Parathyroid adenoma (tissue), 2 donors: ENCODE results near the gene NDFIP2.

Source experiments
- H2AFZ ChIP-seq: fragments of 300-600 bp; sonication (generic); one replicate; pipeline ENCODE4 v1.7.0; 2017; ENCODE audit warnings: antibody characterized with exemption, mild to moderate bottlenecking
- H3K27ac ChIP-seq: fragments of 300-600 bp; sonication (generic); one replicate; pipeline ENCODE4 v1.7.0; 2017
- H3K27me3 ChIP-seq: fragments of 300-600 bp; sonication (generic); one replicate; pipeline ENCODE4 v1.7.0; 2017; ENCODE audit warnings: low read length; ENCODE audit not compliant: control insufficient read depth, insufficient read depth
- H3K36me3 ChIP-seq: fragments of 300-600 bp; sonication (generic); one replicate; pipeline ENCODE4 v1.7.0; 2017; ENCODE audit warnings: low read length; ENCODE audit not compliant: control insufficient read depth, insufficient read depth
- H3K4me1 ChIP-seq: fragments of 300-600 bp; sonication (generic); one replicate; pipeline ENCODE4 v1.7.0; 2017; ENCODE audit warnings: control low read depth
- H3K4me2 ChIP-seq: fragments of 300-600 bp; sonication (generic); one replicate; pipeline ENCODE4 v1.7.0; 2017; ENCODE audit warnings: low read length
- H3K4me3 ChIP-seq: fragments of 300-600 bp; sonication (generic); one replicate; pipeline ENCODE4 v1.7.0; 2017; ENCODE audit warnings: low read depth, low read length
- H3K79me2 ChIP-seq: fragments of 300-600 bp; sonication (generic); one replicate; pipeline ENCODE4 v1.7.0; 2017; ENCODE audit warnings: control low read depth
- H3K9ac ChIP-seq: fragments of 300-600 bp; sonication (generic); one replicate; pipeline ENCODE4 v1.7.0; 2017; ENCODE audit warnings: mild to moderate bottlenecking
- H3K9me3 ChIP-seq: fragments of 300-600 bp; sonication (generic); one replicate; pipeline ENCODE4 v1.7.0; 2017; ENCODE audit warnings: low read length; ENCODE audit not compliant: control insufficient read depth
- TF ChIP-seq, protein P1 (sequence below): fragments of 300-600 bp; sonication (generic); IDR thresholded peaks from one replicate; pipeline ENCODE4 v1.7.0; 2017; ENCODE audit warnings: antibody characterized with exemption, mild to moderate bottlenecking
- donor health status: primary hyperparathyroidism.

The NDFIP2 gene

DNA sequence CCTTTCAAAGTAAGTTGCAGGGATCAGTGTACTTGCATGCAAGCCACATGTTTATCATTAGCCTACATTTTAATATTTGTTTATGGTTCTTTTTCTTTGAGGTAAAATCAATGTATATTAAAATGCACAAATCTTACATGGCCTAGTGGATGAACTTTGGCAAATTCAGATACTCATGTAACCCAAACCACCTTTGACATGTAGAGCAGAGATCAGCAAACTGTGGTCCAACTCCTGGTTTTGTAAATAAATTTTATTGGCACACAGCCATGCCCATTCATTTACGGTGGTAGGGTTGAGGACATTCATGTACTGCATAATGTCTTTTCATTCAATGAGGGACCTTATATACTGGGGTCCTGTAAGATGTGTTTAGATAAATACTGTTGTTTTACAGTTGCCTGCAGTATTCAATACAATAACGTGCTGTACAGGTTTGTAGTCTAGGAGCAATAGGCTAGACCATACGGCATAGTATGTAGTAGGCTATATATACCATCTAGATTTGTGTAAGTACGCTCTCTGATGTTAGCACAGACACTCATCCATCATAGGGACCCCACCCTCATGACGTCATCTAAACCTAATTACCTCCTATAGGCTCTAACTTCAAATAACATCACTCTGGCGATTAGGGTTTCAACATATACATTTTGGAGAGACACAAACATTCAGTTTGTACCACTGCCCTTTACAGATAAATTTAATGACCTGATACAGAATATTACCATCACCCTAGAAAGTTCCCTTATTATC lies 5.7 kb downstream of the NDFIP2 start:
- no peak overlapping the region for H3K9ac ChIP-seq
- H3K4me2 ChIP-seq = no peak overlapping the region
- TF ChIP-seq, protein P1, sequence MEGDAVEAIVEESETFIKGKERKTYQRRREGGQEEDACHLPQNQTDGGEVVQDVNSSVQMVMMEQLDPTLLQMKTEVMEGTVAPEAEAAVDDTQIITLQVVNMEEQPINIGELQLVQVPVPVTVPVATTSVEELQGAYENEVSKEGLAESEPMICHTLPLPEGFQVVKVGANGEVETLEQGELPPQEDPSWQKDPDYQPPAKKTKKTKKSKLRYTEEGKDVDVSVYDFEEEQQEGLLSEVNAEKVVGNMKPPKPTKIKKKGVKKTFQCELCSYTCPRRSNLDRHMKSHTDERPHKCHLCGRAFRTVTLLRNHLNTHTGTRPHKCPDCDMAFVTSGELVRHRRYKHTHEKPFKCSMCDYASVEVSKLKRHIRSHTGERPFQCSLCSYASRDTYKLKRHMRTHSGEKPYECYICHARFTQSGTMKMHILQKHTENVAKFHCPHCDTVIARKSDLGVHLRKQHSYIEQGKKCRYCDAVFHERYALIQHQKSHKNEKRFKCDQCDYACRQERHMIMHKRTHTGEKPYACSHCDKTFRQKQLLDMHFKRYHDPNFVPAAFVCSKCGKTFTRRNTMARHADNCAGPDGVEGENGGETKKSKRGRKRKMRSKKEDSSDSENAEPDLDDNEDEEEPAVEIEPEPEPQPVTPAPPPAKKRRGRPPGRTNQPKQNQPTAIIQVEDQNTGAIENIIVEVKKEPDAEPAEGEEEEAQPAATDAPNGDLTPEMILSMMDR = no peak
- no peaks in the 10 kb centered on the region for H3K36me3 ChIP-seq
- peaks cover 3% of the 10 kb centered on the region for H3K4me1 ChIP-seq
- H3K79me2 ChIP-seq = peaks cover 4% of the 10 kb centered on the region
- H2AFZ ChIP-seq = no peak overlapping the region
- no peak overlapping the region for H3K4me3 ChIP-seq
- no peaks in the 10 kb centered on the region for H3K9me3 ChIP-seq
- H3K27me3 ChIP-seq = no peaks in the 10 kb centered on the region
- H3K27ac ChIP-seq = no peak overlapping the region

DNA sequence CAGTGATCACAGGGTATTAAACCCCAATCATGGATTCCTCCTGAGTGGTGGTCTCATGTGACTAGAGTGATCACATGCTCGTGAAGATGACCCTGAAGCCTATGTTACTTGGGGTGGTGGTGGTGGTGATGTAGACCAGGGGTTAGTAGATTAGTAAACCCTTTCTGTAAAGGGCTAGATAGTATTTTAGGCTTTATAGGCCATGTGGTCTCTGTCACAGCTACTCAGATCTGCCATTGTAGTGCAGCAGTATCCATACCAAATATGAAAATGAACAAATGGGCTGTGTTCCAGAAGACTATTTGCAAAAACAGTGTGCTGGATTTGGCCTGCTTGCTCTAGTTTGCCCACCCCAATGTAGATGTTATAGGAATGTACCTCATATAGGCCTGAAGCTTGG lies 9.4 kb downstream of the NDFIP2 start:
- H3K36me3 ChIP-seq = no peaks in the 10 kb centered on the region
- H3K9me3 ChIP-seq = no peaks in the 10 kb centered on the region
- no peaks in the 10 kb centered on the region for H3K79me2 ChIP-seq
- H3K4me2 ChIP-seq = no peak overlapping the region
- no peaks in the 10 kb centered on the region for H3K27me3 ChIP-seq
- no peak overlapping the region for H3K27ac ChIP-seq
- TF ChIP-seq, protein P1 = no peak
- peaks cover 3% of the 10 kb centered on the region for H3K4me1 ChIP-seq
- no peak overlapping the region for H3K4me3 ChIP-seq
- no peak overlapping the region for H3K9ac ChIP-seq
- no peak overlapping the region for H2AFZ ChIP-seq

DNA sequence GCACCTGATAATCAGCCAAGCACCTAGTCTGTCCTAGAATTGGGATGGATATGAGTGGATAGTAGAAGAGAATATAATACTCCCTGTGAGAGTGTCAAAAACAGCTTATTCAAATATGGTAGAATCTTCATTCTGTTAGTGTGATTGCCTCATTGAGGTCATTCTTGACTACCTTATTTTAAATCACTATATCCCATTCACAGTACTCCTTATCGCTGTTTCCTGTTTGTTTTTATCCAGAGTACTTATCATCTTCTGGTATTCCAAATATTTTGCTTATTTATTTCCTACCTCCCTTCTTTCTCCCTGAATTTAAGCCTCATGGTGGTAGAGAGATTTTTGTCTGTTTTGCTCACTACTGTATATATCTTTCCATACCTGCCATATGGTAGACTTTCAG lies 9.9 kb downstream of the NDFIP2 start:
- H3K27ac ChIP-seq = no peak overlapping the region

DNA sequence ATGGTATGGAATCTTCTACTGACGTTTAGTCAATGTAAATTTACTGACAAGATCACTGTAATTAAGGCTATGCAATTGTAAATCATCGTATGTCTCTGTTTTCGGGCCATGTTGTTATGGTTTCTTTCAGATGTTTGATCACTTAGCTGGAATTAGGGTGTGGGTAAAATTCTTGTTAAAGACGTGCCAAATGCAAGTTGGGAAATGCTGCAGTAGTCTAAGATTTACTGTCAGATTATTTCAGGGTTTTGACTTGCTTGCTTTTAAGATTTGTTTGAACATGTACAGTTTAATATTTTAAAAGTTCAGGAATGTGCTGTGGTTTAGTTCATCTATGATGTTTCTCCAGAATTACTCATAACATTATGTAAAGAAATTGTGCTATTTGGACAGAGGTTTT lies 10.8 kb downstream of the NDFIP2 start:
- Histone ChIP-seq H3K9me3 (no peaks in the 10 kb centered on the region), H3K4me2 (no peak overlapping the region), H2AFZ (no peak overlapping the region), H3K36me3 (no peaks in the 10 kb centered on the region), H3K4me3 (no peak overlapping the region), H3K27ac (no peak overlapping the region), H3K27me3 (no peaks in the 10 kb centered on the region), H3K4me1 (peaks cover 3% of the 10 kb centered on the region), H3K9ac (no peak overlapping the region), H3K79me2 (no peaks in the 10 kb centered on the region)
- TF ChIP-seq, protein P1 = no peak

More for the DNA sequence above, 9.9 kb downstream of the NDFIP2 start:
- peaks cover 3% of the 10 kb centered on the region for H3K4me1 ChIP-seq
- TF ChIP-seq, protein P1 = no peak
- no peaks in the 10 kb centered on the region for H3K27me3 ChIP-seq
- H3K79me2 ChIP-seq = no peaks in the 10 kb centered on the region
- H3K9ac ChIP-seq = no peak overlapping the region
- H3K36me3 ChIP-seq = no peaks in the 10 kb centered on the region
- no peak overlapping the region for H2AFZ ChIP-seq
- H3K4me2 ChIP-seq = no peak overlapping the region
- H3K4me3 ChIP-seq = no peak overlapping the region
- H3K9me3 ChIP-seq = no peaks in the 10 kb centered on the region

DNA sequence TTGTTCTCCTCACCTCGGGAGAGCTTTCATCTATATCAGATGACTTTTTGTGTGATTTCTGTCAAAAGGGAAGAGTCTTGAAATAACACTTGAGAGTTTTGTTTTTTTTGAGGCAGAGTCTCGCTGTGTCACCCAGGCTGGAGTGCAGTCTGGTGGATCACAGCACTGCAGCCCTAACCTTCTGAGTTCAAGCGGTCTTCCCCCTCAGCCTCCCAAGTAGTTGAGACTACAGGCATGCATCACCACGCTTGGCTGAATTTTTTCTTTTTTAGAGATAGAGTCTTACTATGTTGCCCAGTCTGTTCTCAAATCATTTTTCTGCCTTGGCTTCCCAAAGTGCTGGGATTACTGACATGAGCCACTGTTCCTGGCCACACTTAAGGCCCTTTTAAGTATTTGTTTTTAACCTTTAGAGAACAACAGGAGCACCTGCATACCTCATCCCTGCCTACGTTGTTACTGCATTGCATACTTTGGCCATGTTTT lies 11.4 kb downstream of the NDFIP2 start:
- Histone ChIP-seq H3K27me3 (no peaks in the 10 kb centered on the region), H3K4me3 (no peak overlapping the region), H3K27ac (no peak overlapping the region), H3K9me3 (no peaks in the 10 kb centered on the region), H3K79me2 (peaks cover 4% of the 10 kb centered on the region), H3K9ac (no peak overlapping the region), H3K4me1 (peaks cover 3% of the 10 kb centered on the region), H3K36me3 (no peaks in the 10 kb centered on the region), H2AFZ (no peak overlapping the region), H3K4me2 (no peak overlapping the region)
- TF ChIP-seq, protein P1 = no peak
